ENCODE measurements around the gene TENM3.

The TENM3 gene

GRCh38 chr4:182297659-182298058 lies 54.5 kb downstream of the TENM3 start:
- no peaks in the 10 kb centered on the region for H3K27me3 ChIP-seq (ENCODE audit: control insufficient read depth in 1 of 2, insufficient read depth in 2 of 2, low read length in 2 of 2)
- no peak overlapping the region for H3K9ac ChIP-seq (ENCODE audit: low read depth in 1 of 2, low read length in 2 of 2)
- H3K4me3 ChIP-seq (ENCODE audit: low read depth in 1 of 2, low read length in 2 of 2), result no peak overlapping the region
- H3K4me1 ChIP-seq (ENCODE audit: control insufficient read depth in 1 of 2, insufficient read depth in 2 of 2, low read length in 2 of 2), result no peaks in the 10 kb centered on the region
- H3K27ac ChIP-seq (ENCODE audit: low read depth, low read length), result no peak overlapping the region
- H3K36me3 ChIP-seq (ENCODE audit: control insufficient read depth in 1 of 2, insufficient read depth in 2 of 2, low read length in 2 of 2), result no peaks in the 10 kb centered on the region
- H3K9me3 ChIP-seq (ENCODE audit: control insufficient read depth in 1 of 2, low read length in 2 of 2), result no peaks in the 10 kb centered on the region

GRCh38 chr4:182301736-182302135 lies 58.5 kb downstream of the TENM3 start:
- Histone ChIP-seq H3K4me1 (ENCODE audit: control insufficient read depth in 1 of 2, insufficient read depth in 2 of 2, low read length in 2 of 2) (no peaks in the 10 kb centered on the region), H3K27ac (ENCODE audit: low read depth, low read length) (no peak overlapping the region), H3K27me3 (ENCODE audit: control insufficient read depth in 1 of 2, insufficient read depth in 2 of 2, low read length in 2 of 2) (no peaks in the 10 kb centered on the region)

GRCh38 chr4:182303847-182304246 lies 60.6 kb downstream of the TENM3 start:
- no peak overlapping the region for H3K4me3 ChIP-seq (ENCODE audit: low read depth in 1 of 2, low read length in 2 of 2)
- H3K9me3 ChIP-seq (ENCODE audit: control insufficient read depth in 1 of 2, low read length in 2 of 2), result no peaks in the 10 kb centered on the region
- H3K27me3 ChIP-seq (ENCODE audit: control insufficient read depth in 1 of 2, insufficient read depth in 2 of 2, low read length in 2 of 2), result no peaks in the 10 kb centered on the region
- no peak overlapping the region for H3K9ac ChIP-seq (ENCODE audit: low read depth in 1 of 2, low read length in 2 of 2)
- no peaks in the 10 kb centered on the region for H3K36me3 ChIP-seq (ENCODE audit: control insufficient read depth in 1 of 2, insufficient read depth in 2 of 2, low read length in 2 of 2)
- no peak overlapping the region for H3K27ac ChIP-seq (ENCODE audit: low read depth, low read length)
- H3K4me1 ChIP-seq (ENCODE audit: control insufficient read depth in 1 of 2, insufficient read depth in 2 of 2, low read length in 2 of 2), result no peaks in the 10 kb centered on the region

More at GRCh38 chr4:182301736-182302135, 58.5 kb downstream of the TENM3 start:
- no peaks in the 10 kb centered on the region for H3K9me3 ChIP-seq (ENCODE audit: control insufficient read depth in 1 of 2, low read length in 2 of 2)
- no peak overlapping the region for H3K4me3 ChIP-seq (ENCODE audit: low read depth in 1 of 2, low read length in 2 of 2)
- no peak overlapping the region for H3K9ac ChIP-seq (ENCODE audit: low read depth in 1 of 2, low read length in 2 of 2)
- no peaks in the 10 kb centered on the region for H3K36me3 ChIP-seq (ENCODE audit: control insufficient read depth in 1 of 2, insufficient read depth in 2 of 2, low read length in 2 of 2)

DNA sequence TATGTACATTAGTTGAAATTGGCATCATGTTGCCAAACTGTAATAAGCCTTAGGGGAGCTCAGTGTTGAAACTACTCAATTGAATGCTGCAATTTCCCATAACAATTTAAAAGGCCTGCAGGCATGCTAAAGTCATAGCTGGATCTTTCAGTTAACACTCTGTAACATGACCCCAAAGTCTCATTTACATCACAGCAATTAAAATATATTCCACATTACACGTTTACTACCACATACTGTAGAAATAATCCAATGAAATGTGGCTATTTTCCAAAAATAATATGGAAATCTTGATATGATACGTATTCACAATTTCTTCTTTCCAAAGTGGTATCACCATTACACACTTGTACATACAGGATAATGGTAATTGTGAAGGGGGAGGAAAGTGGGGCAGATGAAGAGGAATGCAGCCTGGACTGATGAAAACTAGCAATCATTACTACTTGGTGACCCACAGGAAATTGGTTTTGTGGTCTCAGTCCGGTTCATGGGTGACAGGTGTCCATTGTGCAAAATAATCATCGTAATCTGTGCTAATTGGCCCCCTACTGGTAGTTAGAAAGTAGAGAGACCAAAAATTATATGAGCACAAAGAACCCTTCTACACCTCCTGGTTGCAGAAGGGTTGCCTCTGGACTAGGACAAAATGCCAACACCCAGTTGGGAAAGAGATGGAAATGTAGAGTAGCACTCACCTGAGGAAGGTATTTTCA lies 63.7 kb downstream of the TENM3 start:
- H3K4me1 ChIP-seq (ENCODE audit: control insufficient read depth in 1 of 2, insufficient read depth in 2 of 2, low read length in 2 of 2), result no peaks in the 10 kb centered on the region
- no peaks in the 10 kb centered on the region for H3K27me3 ChIP-seq (ENCODE audit: control insufficient read depth in 1 of 2, insufficient read depth in 2 of 2, low read length in 2 of 2)
- no peak overlapping the region for H3K9ac ChIP-seq (ENCODE audit: low read depth in 1 of 2, low read length in 2 of 2)
- H3K4me3 ChIP-seq (ENCODE audit: low read depth in 1 of 2, low read length in 2 of 2), result no peak overlapping the region
- no peak overlapping the region for H3K27ac ChIP-seq (ENCODE audit: low read depth, low read length)
- H3K36me3 ChIP-seq (ENCODE audit: control insufficient read depth in 1 of 2, insufficient read depth in 2 of 2, low read length in 2 of 2), result no peaks in the 10 kb centered on the region
- H3K9me3 ChIP-seq (ENCODE audit: control insufficient read depth in 1 of 2, low read length in 2 of 2), result no peaks in the 10 kb centered on the region

- H3K27ac ChIP-seq (ENCODE audit: low read depth, low read length), result no peak overlapping the region
- no peak overlapping the region for H3K9ac ChIP-seq (ENCODE audit: low read depth in 1 of 2, low read length in 2 of 2)
- H3K9me3 ChIP-seq (ENCODE audit: control insufficient read depth in 1 of 2, low read length in 2 of 2), result no peaks in the 10 kb centered on the region
- H3K36me3 ChIP-seq (ENCODE audit: control insufficient read depth in 1 of 2, insufficient read depth in 2 of 2, low read length in 2 of 2), result no peaks in the 10 kb centered on the region
- no peaks in the 10 kb centered on the region for H3K4me1 ChIP-seq (ENCODE audit: control insufficient read depth in 1 of 2, insufficient read depth in 2 of 2, low read length in 2 of 2)
- H3K4me3 ChIP-seq (ENCODE audit: low read depth in 1 of 2, low read length in 2 of 2), result no peak overlapping the region
- no peaks in the 10 kb centered on the region for H3K27me3 ChIP-seq (ENCODE audit: control insufficient read depth in 1 of 2, insufficient read depth in 2 of 2, low read length in 2 of 2)
Observed at GRCh38 chr4:182307746-182308145, 64.5 kb downstream of the TENM3 start.

- H3K36me3 ChIP-seq (ENCODE audit: control insufficient read depth in 1 of 2, insufficient read depth in 2 of 2, low read length in 2 of 2), result no peaks in the 10 kb centered on the region
- no peak overlapping the region for H3K4me3 ChIP-seq (ENCODE audit: low read depth in 1 of 2, low read length in 2 of 2)
- H3K27ac ChIP-seq (ENCODE audit: low read depth, low read length), result no peak overlapping the region
- no peaks in the 10 kb centered on the region for H3K4me1 ChIP-seq (ENCODE audit: control insufficient read depth in 1 of 2, insufficient read depth in 2 of 2, low read length in 2 of 2)
- peaks cover 7% of the 10 kb centered on the region in 2 donors for H3K9me3 ChIP-seq (ENCODE audit: control insufficient read depth in 1 of 2, low read length in 2 of 2)
- H3K9ac ChIP-seq (ENCODE audit: low read depth in 1 of 2, low read length in 2 of 2), result no peak overlapping the region
- H3K27me3 ChIP-seq (ENCODE audit: control insufficient read depth in 1 of 2, insufficient read depth in 2 of 2, low read length in 2 of 2), result no peaks in the 10 kb centered on the region
Observed at GRCh38 chr4:182309877-182310276, 66.7 kb downstream of the TENM3 start.

DNA sequence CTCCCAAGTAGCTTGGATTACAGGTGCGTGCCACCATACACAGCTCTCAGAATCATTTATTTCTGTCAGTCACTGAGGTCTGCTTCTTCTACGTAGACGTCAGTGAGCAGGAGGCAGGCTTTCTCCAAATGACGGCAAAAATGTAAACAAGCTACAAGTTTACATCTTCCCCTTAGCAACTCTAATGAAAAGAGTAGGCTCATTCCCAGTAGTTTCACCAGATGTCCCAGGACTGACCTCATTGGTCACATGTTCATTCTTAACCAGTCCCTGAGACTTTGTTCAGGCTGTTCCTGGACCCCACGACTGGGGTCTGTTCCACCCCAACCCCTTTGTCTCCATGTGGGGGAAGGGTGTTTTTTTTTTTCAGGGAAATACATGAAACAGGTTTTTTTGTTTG lies 67.1 kb downstream of the TENM3 start:
- Histone ChIP-seq H3K4me1 (ENCODE audit: control insufficient read depth in 1 of 2, insufficient read depth in 2 of 2, low read length in 2 of 2) (no peaks in the 10 kb centered on the region), H3K9me3 (ENCODE audit: control insufficient read depth in 1 of 2, low read length in 2 of 2) (peaks cover 7 to 8% of the 10 kb centered on the region in 2 donors), H3K27ac (ENCODE audit: low read depth, low read length) (no peak overlapping the region), H3K4me3 (ENCODE audit: low read depth in 1 of 2, low read length in 2 of 2) (no peak overlapping the region), H3K9ac (ENCODE audit: low read depth in 1 of 2, low read length in 2 of 2) (no peak overlapping the region), H3K36me3 (ENCODE audit: control insufficient read depth in 1 of 2, insufficient read depth in 2 of 2, low read length in 2 of 2) (no peaks in the 10 kb centered on the region), H3K27me3 (ENCODE audit: control insufficient read depth in 1 of 2, insufficient read depth in 2 of 2, low read length in 2 of 2) (no peaks in the 10 kb centered on the region)

GRCh38 chr4:182310962-182311361 lies 67.8 kb downstream of the TENM3 start:
- no peaks in the 10 kb centered on the region for H3K36me3 ChIP-seq (ENCODE audit: control insufficient read depth in 1 of 2, insufficient read depth in 2 of 2, low read length in 2 of 2)
- H3K4me3 ChIP-seq (ENCODE audit: low read depth in 1 of 2, low read length in 2 of 2), result no peak overlapping the region
- H3K9me3 ChIP-seq (ENCODE audit: control insufficient read depth in 1 of 2, low read length in 2 of 2), result peaks cover 7 to 8% of the 10 kb centered on the region in 2 donors
- H3K4me1 ChIP-seq (ENCODE audit: control insufficient read depth in 1 of 2, insufficient read depth in 2 of 2, low read length in 2 of 2), result no peaks in the 10 kb centered on the region
- no peak overlapping the region for H3K27ac ChIP-seq (ENCODE audit: low read depth, low read length)
- H3K9ac ChIP-seq (ENCODE audit: low read depth in 1 of 2, low read length in 2 of 2), result no peak overlapping the region
- H3K27me3 ChIP-seq (ENCODE audit: control insufficient read depth in 1 of 2, insufficient read depth in 2 of 2, low read length in 2 of 2), result no peaks in the 10 kb centered on the region

GRCh38 chr4:182314537-182314936 lies 71.3 kb downstream of the TENM3 start:
- Histone ChIP-seq H3K4me3 (ENCODE audit: low read depth in 1 of 2, low read length in 2 of 2) (no peak overlapping the region), H3K27me3 (ENCODE audit: control insufficient read depth in 1 of 2, insufficient read depth in 2 of 2, low read length in 2 of 2) (no peaks in the 10 kb centered on the region), H3K4me1 (ENCODE audit: control insufficient read depth in 1 of 2, insufficient read depth in 2 of 2, low read length in 2 of 2) (no peaks in the 10 kb centered on the region), H3K36me3 (ENCODE audit: control insufficient read depth in 1 of 2, insufficient read depth in 2 of 2, low read length in 2 of 2) (no peaks in the 10 kb centered on the region), H3K9me3 (ENCODE audit: control insufficient read depth in 1 of 2, low read length in 2 of 2) (peaks cover 7 to 8% of the 10 kb centered on the region in 2 donors), H3K9ac (ENCODE audit: low read depth in 1 of 2, low read length in 2 of 2) (no peak overlapping the region), H3K27ac (ENCODE audit: low read depth, low read length) (no peak overlapping the region)

GRCh38 chr4:182318256-182318655 lies 75.1 kb downstream of the TENM3 start:
- H3K4me1 ChIP-seq (ENCODE audit: control insufficient read depth in 1 of 2, insufficient read depth in 2 of 2, low read length in 2 of 2), result no peaks in the 10 kb centered on the region

More at GRCh38 chr4:182318256-182318655, 75.1 kb downstream of the TENM3 start:
- no peaks in the 10 kb centered on the region for H3K27me3 ChIP-seq (ENCODE audit: control insufficient read depth in 1 of 2, insufficient read depth in 2 of 2, low read length in 2 of 2)
- no peaks in the 10 kb centered on the region for H3K36me3 ChIP-seq (ENCODE audit: control insufficient read depth in 1 of 2, insufficient read depth in 2 of 2, low read length in 2 of 2)
- H3K27ac ChIP-seq (ENCODE audit: low read depth, low read length), result no peak overlapping the region
- peaks cover 7 to 8% of the 10 kb centered on the region in 2 donors for H3K9me3 ChIP-seq (ENCODE audit: control insufficient read depth in 1 of 2, low read length in 2 of 2)
- H3K4me3 ChIP-seq (ENCODE audit: low read depth in 1 of 2, low read length in 2 of 2), result no peak overlapping the region
- no peak overlapping the region for H3K9ac ChIP-seq (ENCODE audit: low read depth in 1 of 2, low read length in 2 of 2)
